ENCODE measurements around the gene MPP1.

The MPP1 gene

DNA sequence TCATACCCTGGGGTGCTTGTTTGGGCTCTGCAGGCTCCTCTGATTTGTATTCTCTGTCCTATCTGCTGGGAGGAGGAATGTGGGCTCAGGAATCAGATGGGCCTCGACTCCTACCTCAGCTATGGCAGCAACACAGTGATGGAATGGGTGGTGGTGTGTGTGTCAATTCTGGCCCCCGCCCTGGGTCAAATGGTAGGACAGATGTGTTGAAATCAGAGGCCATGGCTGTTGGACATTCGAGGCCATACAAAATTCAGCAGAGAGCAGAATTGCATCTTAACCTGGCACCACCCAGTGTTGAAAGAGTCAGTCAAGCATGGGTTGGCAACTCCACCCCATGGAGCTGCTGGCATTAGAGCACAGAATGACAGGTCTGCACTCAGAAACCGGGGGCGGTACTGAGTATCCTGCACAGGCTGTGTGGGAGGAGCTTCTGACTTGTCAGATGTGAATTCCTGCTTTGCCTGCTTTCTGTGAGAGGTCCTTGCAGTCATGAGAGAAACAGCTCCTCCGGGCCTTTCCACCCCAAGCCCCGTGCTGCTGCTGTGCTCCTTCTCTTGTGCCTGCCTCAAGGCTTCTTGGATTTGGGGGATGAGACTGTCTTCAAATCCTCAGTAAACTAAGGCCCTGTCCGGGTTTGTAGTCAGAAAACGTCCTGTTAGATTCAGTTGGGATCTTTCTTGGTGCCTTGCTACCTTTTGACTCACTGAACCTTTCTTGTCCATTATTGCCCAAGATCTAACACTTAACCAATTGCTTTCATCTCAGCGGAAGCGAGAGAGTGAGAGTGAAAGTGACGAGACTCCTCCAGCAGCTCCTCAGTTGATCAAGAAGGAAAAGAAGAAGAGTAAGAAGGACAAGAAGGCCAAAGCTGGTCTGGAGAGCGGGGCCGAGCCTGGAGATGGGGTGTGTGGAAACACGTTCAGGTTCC is 29.6 kb downstream of the MPP1 start:
- peak; percentile 80 for DNase-seq (ENCODE audit: low spot score)

DNA sequence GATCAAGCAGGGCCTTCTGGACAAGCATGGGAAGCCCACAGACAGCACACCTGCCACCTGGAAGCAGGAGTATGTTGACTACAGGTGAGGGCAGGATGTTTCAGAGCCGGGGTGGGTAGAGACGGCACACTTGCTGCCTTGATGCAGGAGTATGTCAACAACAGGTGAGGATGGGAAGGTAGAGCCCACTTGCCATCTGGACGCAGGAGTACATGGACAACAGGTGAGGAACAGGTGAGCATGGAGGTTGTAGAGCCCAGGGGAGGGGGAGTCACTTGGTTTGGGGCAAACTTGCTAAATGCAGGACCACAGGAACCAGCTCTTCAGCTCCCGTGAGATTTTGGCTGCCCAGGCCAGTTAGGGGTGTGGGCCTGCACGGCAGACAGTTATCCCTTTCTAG is 30.7 kb downstream of the MPP1 start:
- no peak for DNase-seq (ENCODE audit: low spot score)

DNA sequence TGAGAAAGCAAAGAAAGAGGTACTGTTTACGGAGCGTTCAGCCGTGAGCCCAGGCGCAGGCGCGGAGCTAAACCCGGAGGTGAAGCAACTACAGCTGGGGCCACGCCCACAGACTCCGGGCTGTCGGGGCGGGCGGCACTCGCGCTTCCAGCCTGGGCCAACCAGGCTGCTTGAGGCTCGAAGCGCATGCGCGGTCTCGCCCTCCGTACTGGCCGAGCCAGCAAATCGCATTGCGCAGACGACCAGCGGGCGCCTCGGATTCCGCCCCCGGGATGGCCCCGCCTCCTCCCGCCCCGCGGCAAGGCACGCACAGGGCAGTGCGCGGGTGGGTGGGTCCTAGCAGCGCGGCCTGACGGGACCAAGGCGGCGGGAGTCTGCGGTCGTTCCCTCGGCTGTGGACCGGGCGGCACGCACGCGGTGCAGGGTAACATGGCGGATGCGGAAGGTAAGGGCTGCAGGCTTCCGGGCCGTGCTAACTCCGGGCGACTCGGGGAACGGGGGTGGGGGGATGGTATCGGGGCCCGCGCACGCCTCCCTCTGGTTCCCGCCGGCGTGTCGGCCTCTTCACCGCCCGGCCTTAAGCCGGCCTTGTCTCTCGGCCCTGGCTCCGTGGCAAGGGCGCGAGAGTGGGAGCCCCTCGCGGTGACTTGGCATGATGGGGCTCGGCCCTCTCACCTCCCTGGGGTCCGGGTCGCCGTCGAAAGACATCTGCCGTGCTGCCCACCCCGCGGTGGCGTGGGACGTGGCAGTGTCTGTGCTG is 42.6 kb downstream of the MPP1 start, which contains the start of gene DKC1:
Gene DKC1 (plus strand): TSS at position 328 of the 760 bp plus-strand sequence. CDS start 102 bp downstream, at position 430.
- peak; percentile 96 for DNase-seq (ENCODE audit: low spot score)

DNA sequence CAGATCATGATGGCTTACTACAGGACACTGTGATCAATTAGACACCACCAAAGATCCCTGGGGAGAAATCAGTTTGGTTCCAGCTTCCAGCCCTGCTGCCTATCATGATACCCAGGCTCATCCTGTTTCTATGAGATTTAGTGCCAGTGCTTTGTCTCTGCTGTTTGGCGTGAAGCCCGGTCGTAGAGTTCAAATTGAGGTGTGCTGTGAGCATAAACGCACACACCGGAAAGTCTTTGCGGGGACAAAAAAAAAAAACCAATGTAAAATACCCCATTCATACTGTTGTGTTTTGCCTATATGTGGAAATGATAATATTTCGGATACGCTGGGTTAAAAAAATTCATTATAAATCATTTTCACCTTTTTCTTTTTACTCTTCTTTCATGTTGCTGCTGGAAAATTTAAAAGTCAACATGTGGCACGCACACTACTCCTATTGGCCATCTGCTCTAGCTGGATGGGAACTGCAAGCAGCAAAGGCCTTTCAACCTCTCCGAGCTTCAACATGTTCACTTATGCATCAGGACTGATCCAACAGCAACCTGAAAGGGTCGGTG is 43.2 kb downstream of the MPP1 start:
- DNase-seq (ENCODE audit: low spot score): peak; percentile 46

DNA sequence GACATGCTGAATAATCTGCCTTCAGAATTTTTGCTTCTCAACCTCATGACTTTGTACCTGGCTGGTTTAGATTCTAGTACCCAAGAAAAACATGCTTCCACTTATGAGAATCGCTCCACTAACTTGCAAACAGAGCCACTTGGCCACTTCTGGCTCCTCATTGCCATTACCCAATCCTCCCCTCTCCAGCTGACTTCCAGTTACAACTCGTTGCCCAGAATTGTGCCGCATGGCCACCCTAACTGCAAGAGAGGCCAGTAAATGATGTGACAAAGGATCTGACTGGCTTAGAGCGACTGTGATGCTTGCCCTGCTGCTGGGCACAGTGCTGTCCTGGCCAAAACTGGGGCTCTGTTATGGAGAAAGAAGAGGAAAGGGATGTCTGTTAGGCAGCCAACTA is 46.6 kb downstream of the MPP1 start:
- DNase-seq (ENCODE audit: low spot score): no peak

DNA sequence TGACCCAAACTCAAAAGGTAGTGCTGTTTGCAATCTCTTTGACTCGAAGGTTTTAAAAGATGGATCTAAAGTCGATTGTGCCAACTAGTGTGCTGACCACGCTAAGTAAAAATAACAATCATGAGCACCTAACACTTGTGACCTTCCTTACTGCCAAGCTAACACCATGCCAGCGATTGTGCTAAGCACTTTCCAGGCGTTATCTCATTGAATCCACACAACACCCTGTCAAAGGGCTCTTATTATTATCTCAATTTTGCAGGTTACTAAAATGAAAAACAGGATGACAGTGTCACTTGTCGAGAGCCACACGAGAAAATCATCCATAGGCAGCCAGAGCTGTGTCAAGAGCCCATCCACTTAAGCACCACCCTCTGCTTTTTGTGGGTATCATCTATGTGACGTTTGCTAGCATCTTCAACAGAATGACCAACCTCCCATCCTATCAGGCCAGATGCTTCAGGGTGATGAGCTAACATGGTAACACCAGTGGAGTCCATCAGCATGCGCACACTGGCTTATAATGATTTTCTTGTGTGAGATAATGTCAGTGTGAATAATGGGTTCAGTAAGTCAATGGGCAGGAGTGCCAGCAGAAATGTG is 53.5 kb downstream of the MPP1 start:
- DNase-seq (ENCODE audit: low spot score): peak; percentile 83

DNA sequence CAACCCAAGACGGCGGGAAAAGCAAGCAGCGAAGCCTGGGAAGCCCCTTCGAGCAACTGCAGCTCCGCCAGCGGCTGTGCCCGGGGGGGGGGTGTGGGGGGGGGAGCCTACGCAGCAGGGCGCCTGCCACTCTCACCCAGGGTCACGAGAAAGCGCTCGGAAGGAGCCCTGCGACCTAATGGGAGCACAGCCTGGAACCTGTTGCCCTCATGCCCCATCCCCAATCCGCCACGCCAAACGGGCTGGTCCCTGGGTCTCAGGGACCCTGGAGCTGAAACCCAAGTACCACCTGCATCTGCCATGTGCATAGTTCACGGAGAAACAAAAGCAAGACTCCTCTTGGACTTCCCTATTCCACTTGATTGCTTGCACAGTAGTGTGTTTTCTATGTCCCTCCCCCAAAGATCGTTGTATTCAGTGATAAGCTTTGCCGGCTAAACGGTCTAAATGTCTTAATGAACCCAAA is 54.0 kb downstream of the MPP1 start:
- DNase-seq (ENCODE audit: low spot score): no peak

DNA sequence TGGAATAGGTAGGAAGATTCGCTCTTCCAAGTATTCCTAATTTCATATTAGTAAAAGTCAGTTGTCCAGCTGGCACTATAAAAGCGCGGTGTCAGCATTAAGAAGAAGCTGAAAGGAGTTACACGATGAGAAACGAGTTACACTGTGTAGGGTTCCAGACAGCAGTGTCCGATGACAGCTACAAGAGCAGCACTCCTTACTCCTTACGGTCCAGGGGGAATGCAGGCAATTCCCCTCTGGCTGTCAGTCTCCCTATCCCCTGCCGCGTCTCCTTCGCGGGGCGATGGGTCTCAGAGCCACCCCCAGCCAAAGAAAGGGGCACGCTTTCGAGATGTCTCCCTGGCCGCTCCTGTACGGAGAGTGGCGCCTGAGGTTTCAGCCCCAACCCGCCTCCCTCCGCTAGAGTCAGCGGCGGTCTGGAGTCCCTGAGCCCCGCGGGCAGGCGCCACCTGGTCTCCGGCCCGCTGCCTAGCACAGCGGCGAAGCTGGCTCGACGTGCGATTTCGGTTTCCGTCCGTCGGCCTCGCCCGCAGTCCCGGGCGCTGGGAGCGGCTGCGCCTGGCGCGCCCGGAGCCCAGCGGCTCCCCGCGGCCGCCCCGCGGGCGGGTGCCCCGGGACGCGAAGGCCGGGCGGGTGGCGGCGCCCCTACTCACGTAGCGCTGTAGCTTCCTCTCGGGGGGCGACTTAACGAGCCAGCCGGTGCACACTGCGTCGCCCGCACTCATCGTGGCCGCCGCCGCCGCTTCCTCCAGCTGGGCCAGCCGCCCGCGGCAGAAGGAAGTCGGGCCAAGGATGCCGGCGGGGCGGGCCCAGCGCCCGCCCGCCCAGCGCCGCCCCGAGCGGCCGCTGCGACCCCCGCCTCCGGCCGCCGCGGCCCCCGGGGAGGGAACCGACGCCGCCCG is 54.7 kb downstream of the MPP1 start, which contains the start of gene GAB3:
Gene GAB3 (minus strand): TSS at position 777 of the 902 bp plus-strand sequence. CDS start 52 bp downstream, at position 725.
- DNase-seq (ENCODE audit: low spot score): peak; percentile 48

DNA sequence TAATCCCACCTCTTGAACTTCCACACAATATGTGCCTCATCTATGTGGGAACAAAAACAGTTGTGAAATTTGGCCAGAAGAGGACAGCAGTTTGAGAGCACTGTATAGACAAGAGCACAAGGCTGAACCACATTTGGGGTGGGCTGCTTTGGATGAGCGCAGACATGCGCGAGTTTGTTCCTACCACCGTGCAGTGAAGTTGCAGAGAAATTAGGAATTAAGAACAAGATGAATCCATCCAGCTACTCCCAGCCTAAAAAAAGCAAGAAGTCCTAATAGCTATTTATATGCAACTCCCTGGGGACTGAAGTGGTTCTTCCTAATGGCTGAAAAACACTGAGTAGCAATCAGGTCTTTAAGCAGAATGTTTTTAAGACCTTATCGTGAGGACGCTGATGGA is 55.4 kb downstream of the MPP1 start:
- peak; percentile 27 for DNase-seq (ENCODE audit: low spot score)

DNA sequence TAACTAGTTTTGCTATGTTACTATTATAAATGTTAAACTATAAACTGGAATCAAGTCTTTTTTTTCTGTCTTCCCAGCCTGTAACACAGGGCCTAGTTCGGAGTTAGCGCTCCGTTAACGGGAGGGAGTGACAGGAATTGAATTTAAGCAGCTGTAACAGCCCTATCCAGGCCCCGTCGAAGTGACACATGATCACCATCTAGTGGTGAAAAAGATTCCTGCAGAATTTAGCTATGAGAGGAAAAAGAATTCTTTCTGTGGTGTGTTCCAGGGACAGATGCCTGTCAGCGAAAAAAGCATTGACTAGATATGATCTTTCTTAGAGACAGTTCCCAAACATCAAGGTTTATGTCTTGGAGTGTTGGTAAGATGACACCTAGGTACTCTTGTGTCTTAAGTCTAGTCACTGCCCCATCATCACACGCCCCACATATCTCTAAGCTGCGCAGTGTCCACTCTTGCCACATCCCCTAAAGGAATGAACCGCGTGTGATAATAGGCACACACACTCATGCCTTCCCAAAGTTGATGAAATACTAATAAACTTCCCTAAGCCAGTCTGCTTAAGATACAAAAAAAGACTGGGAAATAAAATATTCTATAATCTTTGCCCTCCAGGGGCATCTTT is 56.5 kb downstream of the MPP1 start:
- DNase-seq (ENCODE audit: low spot score): peak; percentile 83

DNA sequence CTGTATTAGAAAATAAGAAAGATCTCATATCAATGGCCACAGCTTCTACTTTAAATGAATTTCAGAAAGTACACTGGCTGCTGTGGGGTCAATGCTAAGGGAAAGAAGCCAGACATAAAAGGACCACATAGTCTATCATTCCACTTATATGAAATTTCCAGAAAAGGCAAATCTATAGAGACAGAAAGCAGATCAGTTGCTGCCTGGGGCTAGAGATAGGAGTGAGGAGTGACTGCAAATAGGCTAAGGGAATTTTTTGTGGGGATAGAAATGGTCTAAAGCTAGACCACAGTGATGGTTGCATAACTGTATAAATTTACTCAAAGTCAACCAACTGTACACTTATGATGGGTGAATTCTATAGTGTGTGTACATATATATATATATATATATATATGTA is 62.7 kb downstream of the MPP1 start:
- no peak for DNase-seq (ENCODE audit: low spot score)

DNA sequence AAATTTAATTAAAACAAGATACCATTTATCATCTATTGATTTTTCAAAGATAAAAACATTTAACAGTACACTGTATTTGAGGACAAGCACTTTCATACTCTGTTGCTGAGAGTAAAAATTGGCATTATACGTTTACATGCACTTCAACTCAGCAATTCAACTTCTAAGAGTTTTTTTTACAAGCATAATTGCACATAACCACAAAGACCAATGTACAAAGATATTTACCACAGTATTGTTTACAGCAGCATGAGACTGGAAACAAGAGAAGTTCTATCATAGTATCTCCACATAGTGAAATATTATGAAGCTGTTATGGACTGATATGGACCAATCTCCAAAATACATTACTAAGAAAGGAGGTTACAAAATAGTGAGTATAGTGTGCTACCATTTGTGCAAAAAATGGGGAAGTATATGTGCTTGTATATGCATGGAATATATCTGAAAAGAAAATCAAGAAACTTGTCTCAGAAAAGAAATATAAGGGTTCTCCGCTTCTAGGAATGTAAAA is 65.3 kb downstream of the MPP1 start:
- DNase-seq (ENCODE audit: low spot score): no peak

DNA sequence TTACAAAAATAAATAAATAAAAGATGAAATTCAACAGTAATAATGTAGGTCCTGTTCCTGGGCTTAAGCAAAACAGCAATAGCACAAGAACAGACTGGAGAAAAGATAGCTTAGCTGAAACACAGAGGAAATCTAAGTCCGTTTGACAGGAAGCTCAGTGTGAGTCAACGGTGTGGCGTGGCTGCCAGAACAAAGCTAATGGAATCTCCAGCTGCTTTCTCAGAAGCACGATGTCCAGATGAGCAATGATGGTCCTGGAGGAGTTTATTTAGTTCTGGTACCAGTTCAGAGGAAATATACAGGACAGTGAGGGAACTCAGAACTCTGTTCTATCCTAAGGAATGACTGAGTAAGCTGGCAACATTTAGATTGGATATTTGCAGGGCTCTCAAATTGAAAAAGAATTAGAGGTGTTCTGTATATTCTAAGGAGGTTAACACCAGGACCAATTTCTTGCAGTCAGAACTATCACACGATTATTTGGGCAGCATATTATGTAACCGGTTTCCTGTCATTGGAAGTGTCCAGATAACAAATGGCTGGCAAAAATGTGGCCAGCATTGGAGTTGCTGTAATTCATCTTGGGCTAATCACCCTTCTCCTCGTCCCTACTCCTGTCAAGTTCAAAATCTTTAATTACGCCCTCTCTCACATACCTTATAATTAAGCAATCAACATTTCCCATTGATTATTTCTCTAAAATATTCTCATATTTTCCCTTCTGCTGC is 67.1 kb downstream of the MPP1 start:
- DNase-seq (ENCODE audit: low spot score): no peak

DNA sequence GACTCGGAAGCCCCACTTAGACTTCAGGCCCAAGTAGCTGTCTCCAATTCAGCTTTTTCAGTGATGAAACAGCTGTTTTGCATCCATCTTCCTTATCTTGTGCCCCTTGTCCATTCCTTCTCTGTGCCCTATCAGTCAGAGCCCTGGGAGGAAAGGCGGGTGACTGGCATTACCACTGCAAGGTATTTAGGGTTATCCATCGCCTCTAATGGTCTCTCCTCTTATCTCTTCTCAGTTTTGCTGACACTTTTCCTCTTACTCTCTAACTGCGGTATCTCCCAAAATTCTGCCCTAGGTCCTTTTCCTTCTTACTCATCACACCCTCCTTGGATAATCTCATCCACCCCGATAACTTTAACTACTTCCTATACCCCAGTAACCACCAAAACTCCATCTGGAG is 68.1 kb downstream of the MPP1 start:
- peak; percentile 35 for DNase-seq (ENCODE audit: low spot score)

DNA sequence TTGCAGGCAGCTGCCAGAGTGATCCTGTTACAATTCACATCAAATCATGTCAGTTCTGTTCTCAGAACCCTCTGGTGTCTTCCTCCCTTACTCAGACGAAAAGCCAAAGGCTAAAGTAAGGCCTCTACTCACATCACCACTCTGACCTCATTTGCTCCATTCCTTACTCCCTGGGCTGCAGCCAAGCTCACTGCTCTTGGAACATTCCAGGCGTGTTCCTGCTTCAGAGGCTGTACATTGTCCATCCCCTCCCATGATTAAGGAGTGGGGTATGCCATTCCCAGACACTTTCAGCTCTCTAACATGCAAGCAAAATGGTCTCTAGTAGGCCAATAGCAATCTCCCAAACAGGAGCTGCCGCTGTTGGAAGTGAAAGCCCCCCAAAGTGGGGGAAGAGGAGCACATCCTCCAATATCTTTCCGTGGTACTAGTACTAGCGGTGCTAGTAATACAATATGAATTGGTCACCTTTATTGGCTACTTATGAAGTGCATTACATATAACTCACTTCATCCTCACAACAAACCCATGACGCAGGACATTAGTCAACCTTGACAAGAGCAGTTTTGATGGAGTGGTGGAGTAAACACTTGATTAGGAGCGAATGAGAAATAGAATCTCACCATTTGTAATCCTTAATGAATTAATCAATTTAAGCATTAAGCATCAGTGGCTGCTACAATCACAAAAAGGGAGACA is 69.4 kb downstream of the MPP1 start:
- no peak for DNase-seq (ENCODE audit: low spot score)

DNA sequence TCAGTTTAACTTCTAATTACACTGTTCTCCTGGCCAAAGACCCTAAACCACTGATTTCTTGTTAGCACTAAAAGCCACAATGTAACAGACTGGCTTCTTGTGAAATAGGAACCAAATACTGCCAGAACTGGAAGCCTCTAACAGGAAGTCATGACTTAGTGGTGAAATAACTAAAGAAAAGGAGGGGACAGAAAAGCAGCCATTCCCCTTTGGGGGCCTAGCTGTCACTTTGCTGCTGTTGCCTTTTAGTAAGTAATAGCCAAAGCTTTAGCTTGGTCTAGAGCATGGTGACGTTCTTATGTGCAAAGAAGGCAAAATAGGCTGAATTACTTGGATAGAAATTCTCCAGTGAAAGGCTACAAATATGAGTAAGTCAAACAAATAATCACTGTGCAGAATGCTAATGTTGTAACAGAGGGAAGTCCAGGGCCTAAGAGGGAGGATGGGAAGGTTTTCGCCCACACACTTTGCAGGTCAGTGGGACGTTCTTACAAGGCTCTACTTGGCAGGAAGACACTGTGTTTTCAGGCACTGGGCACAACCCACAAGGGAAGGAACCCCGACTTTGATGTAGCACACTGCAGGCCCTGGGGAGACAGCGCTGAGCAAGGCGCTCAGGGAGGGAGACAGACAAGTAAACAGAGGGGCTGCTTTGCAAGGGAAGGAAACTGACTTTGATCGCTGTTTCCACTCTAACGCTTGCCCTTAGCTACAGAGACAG is 71.1 kb downstream of the MPP1 start:
- no peak for DNase-seq (ENCODE audit: low spot score)

DNA sequence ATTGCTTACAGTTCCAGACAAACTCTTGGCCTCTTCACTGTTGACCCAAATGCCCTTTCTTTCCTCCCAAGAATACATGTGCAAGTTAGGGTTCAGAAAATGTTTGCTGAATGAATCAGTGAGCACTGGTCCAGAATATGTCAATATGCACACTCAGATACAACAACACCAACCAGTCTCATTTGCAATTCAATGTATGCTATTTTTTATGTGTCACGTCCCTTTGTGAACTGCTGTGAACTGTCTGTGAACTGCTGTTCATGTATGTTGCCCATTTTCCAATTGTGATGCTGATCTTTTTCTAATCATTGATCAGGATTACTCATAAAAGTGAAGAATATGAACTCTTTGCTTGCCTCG is 72.2 kb downstream of the MPP1 start:
- DNase-seq (ENCODE audit: low spot score): no peak

DNA sequence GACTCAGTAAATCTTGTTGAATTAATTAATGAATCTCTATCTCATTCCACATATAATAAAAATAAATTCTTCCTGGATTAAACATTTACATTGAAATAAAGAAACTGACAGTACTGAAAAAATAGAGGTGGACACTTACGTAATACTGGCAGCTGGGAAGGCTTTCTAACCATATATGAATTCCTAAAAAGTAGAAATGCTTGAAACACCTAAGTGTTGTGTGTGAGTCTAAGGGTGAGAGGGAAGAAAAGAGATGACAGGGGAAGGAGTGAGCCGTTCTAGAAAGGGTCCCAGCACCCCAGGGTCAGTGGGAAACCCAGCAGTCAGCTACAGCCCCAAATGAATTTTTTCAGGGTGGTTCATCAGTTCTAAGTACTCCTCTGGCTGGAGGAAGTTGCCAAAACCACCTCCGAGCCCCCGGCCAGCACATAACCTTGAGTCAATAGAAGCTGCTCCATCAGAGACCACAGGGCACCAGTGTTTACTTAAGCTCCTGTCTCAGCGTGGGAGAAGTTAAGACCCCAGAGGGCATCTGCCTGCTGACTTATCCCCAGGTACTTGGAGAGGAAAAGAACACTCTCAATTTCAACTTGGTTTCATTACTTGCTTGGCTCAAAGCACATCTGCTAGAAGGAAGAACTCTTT is 72.7 kb downstream of the MPP1 start:
- no peak for DNase-seq (ENCODE audit: low spot score)

Measured in hematopoietic multipotent progenitor cell treated with erythropoietin and hydrocortisone succinate and interleukin-3 and kit ligand, for 15 days (in vitro differentiated cells).